ENCODE data around the gene TSR1.

GRCh38 chr17:2380226-2380922, 44.1 kb upstream of the TSR1 start:
- TF ChIP-seq CTCF (IDR thresholded peaks at IDR 0.05), result no peak
- TF ChIP-seq EP300 (IDR thresholded peaks at IDR 0.05; ENCODE audit: low read depth), result no peak
